ENCODE measurements around the gene KRT73.

The KRT73 gene

GRCh38 chr12:52631264-52631663 lies 12.9 kb upstream of the KRT73 start:
- DNase-seq (ENCODE audit: low spot score) = no peak
- no peak for TF ChIP-seq CTCF (IDR thresholded peaks at IDR 0.05; ENCODE audit: extremely low read depth, missing control alignments)

- TF ChIP-seq CTCF (IDR thresholded peaks at IDR 0.05; ENCODE audit: extremely low read depth, missing control alignments) = no peak
- DNase-seq (ENCODE audit: low spot score) = no peak
Measured at GRCh38 chr12:52630599-52631200, 12.3 kb upstream of the KRT73 start.

- no peak for DNase-seq (ENCODE audit: low spot score)
- no peak for TF ChIP-seq CTCF (IDR thresholded peaks at IDR 0.05; ENCODE audit: extremely low read depth, missing control alignments)
Measured at GRCh38 chr12:52630008-52630500, 11.7 kb upstream of the KRT73 start.

- DNase-seq (ENCODE audit: low spot score) = no peak
- no peak for TF ChIP-seq CTCF (IDR thresholded peaks at IDR 0.05; ENCODE audit: extremely low read depth, missing control alignments)
Measured at GRCh38 chr12:52629281-52630007, 11.1 kb upstream of the KRT73 start.

GRCh38 chr12:52628841-52629240 lies 10.5 kb upstream of the KRT73 start:
- TF ChIP-seq CTCF (IDR thresholded peaks at IDR 0.05; ENCODE audit: extremely low read depth, missing control alignments) = no peak
- no peak for DNase-seq (ENCODE audit: low spot score)

GRCh38 chr12:52628111-52628507 lies 9.8 kb upstream of the KRT73 start:
- DNase-seq (ENCODE audit: low spot score) = no peak
- no peak for TF ChIP-seq CTCF (IDR thresholded peaks at IDR 0.05; ENCODE audit: extremely low read depth, missing control alignments)

GRCh38 chr12:52627395-52628110 lies 9.2 kb upstream of the KRT73 start:
- DNase-seq (ENCODE audit: low spot score) = no peak
- no peak for TF ChIP-seq CTCF (IDR thresholded peaks at IDR 0.05; ENCODE audit: extremely low read depth, missing control alignments)
